Endodermal cell (in vitro differentiated cells): ENCODE data around the gene RRP8. TPM values are rescaled to one million over a fixed set of nuclear protein-coding genes. Genes with fewer than 3 reads are reported as not detected.
A peak's percentile ranks its signal among the peaks of the same experiment; 100 is the strongest.

Source experiments
- DNase-seq: peaks from one replicate; pipeline ENCODE4 v3.0.0-alpha.2; 2017
- H3K27ac ChIP-seq: 2 replicates; pipeline ENCODE4 v1.5.1; 2013; ENCODE audit warnings: mild to moderate bottlenecking, low read depth, low read length, moderate library complexity
- H3K27me3 ChIP-seq: 2 replicates; pipeline ENCODE4 v1.6.1; 2013; ENCODE audit warnings: mild to moderate bottlenecking, low read length, moderate library complexity; ENCODE audit not compliant: insufficient read depth, control insufficient read depth, poor library complexity, severe bottlenecking
- H3K36me3 ChIP-seq: 2 replicates; pipeline ENCODE4 v1.7.0; 2013; ENCODE audit warnings: mild to moderate bottlenecking, low read length, moderate library complexity; ENCODE audit not compliant: control insufficient read depth, insufficient read depth
- H3K4me1 ChIP-seq: one replicate; pipeline ENCODE4 v1.7.0; 2013; ENCODE audit warnings: low read length; ENCODE audit not compliant: control insufficient read depth, insufficient read depth
- H3K4me3 ChIP-seq: 2 replicates; pipeline ENCODE4 v1.5.1; 2013; ENCODE audit warnings: mild to moderate bottlenecking, low read length, moderate library complexity
- H3K9ac ChIP-seq: 2 replicates; pipeline ENCODE4 v1.6.1; 2013; ENCODE audit warnings: mild to moderate bottlenecking, low read length, moderate library complexity; ENCODE audit not compliant: poor library complexity, severe bottlenecking; ENCODE audit errors: extremely low read depth
- H3K9me3 ChIP-seq: 2 replicates; pipeline ENCODE4 v1.6.1; 2013; ENCODE audit warnings: mild to moderate bottlenecking, low read length, moderate library complexity; ENCODE audit not compliant: control insufficient read depth
- H3K27ac Mint-ChIP-seq: 2 replicates; pipeline ENCODE4 v1.8.0; 2020; ENCODE audit warnings: mixed read lengths
- H3K27me3 Mint-ChIP-seq: 2 replicates; pipeline ENCODE4 v1.8.0; 2021; ENCODE audit warnings: mild to moderate bottlenecking, mixed read lengths; ENCODE audit not compliant: insufficient read depth
- H3K36me3 Mint-ChIP-seq: 2 replicates; pipeline ENCODE4 v1.8.0; 2020; ENCODE audit warnings: low read depth, mixed read lengths
- H3K4me1 Mint-ChIP-seq: 2 replicates; pipeline ENCODE4 v1.8.0; 2020; ENCODE audit warnings: mixed read lengths
- H3K4me3 Mint-ChIP-seq: 2 replicates; pipeline ENCODE4 v1.8.0; 2020; ENCODE audit warnings: mild to moderate bottlenecking, moderate library complexity, mixed read lengths
- H3K9me3 Mint-ChIP-seq: 2 replicates; pipeline ENCODE4 v1.8.0; 2020; ENCODE audit warnings: mild to moderate bottlenecking, mixed read lengths
- WGBS, 2 experiments: methylation state at CpG; one replicate each; pipeline versions ENCODE4 v1.1.5 to v1.1.7; 2013; ENCODE audit warnings: missing lambda C conversion rate in 2 of 2, mixed read lengths in 1 of 2; ENCODE audit not compliant: insufficient coverage in 1 of 2, insufficient read length in 1 of 2; 5-methylcytosine and 5-hydroxymethylcytosine counted together
- total RNA-seq, 2 donors: library from RNA; stranded (reverse); fragmentation: NEBNext Ultra II Directional in 1 of 2; extraction: Animal tissue kit (Norgen Biotek cat#: 25700) in 1 of 2; gene quantifications; 2 replicates in 1 of 2; 3 replicates in 1 of 2; pipeline ENCODE4 v1.2.1, GENCODE V29; 2021
- TF ChIP-seq, protein P1 (sequence below): fragments of 200-600 bp; sonication (generic); conservative IDR thresholded peaks from 2 replicates; pipeline ENCODE4 v1.5.0; 2021; ENCODE audit warnings: antibody characterized with exemption, mild to moderate bottlenecking

The RRP8 gene
- total RNA-seq, 2 donors from 2014 or later, result 11.0 to 12.8 TPM

DNA sequence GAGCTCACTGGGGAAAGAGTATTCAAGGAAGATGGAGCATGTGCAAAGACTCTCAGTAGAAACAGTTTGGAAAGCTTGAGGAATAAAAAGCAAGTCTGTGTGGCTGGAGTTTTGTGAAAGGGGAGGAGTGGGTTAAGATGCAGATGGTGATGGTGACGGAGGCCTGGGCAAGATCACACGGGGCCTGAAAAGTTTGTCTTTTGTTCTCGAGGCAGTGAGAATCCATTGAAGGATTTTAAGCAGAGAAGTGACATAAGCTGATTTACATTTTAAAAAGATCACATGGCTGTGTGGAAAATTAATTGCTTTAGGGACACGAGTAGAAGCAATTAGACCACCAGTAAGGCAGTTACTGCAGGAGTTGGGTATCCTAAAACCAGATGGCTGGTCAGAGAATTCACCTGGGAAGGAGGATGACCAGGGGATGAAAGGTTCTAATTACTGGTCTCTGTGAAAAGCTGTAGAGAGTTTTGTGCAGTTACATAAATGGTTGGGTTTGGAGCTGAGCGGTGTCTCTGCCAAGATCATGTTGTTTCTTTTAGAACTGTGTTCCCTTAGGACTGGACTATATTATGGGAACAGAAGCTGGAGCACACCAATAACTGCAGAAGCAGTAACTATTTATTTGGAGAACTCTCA lies 7.1 kb downstream of the RRP8 start:
- H3K4me3 ChIP-seq, result no peak overlapping the region
- peaks cover 19% of the 10 kb centered on the region for H3K36me3 Mint-ChIP-seq
- no peak overlapping the region for H3K27ac Mint-ChIP-seq
- 92 to 98% methylated on average over 5 of the region's 5 CpGs for WGBS, 2 experiments
- H3K4me1 ChIP-seq, result no peaks in the 10 kb centered on the region
- no peaks in the 10 kb centered on the region for H3K9me3 Mint-ChIP-seq
- no peak overlapping the region for H3K9ac ChIP-seq
- peak; percentile 10 for DNase-seq
- H3K27me3 Mint-ChIP-seq, result no peaks in the 10 kb centered on the region
- TF ChIP-seq, protein P1, sequence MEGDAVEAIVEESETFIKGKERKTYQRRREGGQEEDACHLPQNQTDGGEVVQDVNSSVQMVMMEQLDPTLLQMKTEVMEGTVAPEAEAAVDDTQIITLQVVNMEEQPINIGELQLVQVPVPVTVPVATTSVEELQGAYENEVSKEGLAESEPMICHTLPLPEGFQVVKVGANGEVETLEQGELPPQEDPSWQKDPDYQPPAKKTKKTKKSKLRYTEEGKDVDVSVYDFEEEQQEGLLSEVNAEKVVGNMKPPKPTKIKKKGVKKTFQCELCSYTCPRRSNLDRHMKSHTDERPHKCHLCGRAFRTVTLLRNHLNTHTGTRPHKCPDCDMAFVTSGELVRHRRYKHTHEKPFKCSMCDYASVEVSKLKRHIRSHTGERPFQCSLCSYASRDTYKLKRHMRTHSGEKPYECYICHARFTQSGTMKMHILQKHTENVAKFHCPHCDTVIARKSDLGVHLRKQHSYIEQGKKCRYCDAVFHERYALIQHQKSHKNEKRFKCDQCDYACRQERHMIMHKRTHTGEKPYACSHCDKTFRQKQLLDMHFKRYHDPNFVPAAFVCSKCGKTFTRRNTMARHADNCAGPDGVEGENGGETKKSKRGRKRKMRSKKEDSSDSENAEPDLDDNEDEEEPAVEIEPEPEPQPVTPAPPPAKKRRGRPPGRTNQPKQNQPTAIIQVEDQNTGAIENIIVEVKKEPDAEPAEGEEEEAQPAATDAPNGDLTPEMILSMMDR, result no peak
- peaks cover 58% of the 10 kb centered on the region for H3K36me3 ChIP-seq
- H3K9me3 ChIP-seq, result no peaks in the 10 kb centered on the region
- peak overlapping the region; percentile 19 for H3K27ac ChIP-seq
- H3K27me3 ChIP-seq, result no peaks in the 10 kb centered on the region
- no peak overlapping the region for H3K4me3 Mint-ChIP-seq
- H3K4me1 Mint-ChIP-seq, result no peaks in the 10 kb centered on the region

- no peaks in the 10 kb centered on the region for H3K27me3 Mint-ChIP-seq
- H3K9me3 Mint-ChIP-seq, result no peaks in the 10 kb centered on the region
- no peak overlapping the region for H3K4me3 Mint-ChIP-seq
- Histone ChIP-seq H3K9me3 (no peaks in the 10 kb centered on the region), H3K27ac (no peak overlapping the region), H3K4me1 (no peaks in the 10 kb centered on the region), H3K27me3 (no peaks in the 10 kb centered on the region), H3K4me3 (no peak overlapping the region), H3K9ac (no peak overlapping the region), H3K36me3 (peaks cover 37% of the 10 kb centered on the region)
- TF ChIP-seq, protein P1, result peak; percentile 39
- H3K36me3 Mint-ChIP-seq, result peaks cover 12% of the 10 kb centered on the region
- H3K4me1 Mint-ChIP-seq, result no peaks in the 10 kb centered on the region
- H3K27ac Mint-ChIP-seq, result no peak overlapping the region
- WGBS, 2 experiments, result 94 to 100% methylated on average over 2 to 3 of the region's 3 CpGs
- peak; percentile 33 for DNase-seq
These were observed 9.2 kb downstream of the RRP8 start for GRCh38 chr11:6594142-6594768.

DNA sequence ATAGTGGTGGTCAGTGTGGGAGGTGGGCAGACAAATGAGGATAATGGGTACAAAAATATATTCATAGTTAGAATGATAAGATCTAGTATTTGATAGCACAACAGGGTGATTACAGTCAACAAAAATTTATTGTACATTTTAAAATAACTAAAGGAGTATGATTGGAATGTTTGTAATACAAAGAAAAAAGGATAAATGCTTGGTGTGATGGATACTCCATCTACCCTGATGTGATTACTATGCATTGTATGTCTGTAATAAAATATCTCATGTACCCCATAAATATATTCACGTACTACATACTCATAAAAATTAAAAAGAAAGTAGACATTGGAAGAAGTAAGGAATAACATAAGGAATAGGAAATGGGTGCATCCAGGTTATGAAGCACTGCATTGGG lies 15.4 kb downstream of the RRP8 start:
- no peak overlapping the region for H3K4me3 ChIP-seq
- WGBS, 2 experiments, result no CpG with 5 or more reads among the region's 1 CpG
- no peaks in the 10 kb centered on the region for H3K27me3 ChIP-seq
- Mint-ChIP-seq H3K4me3 (no peak overlapping the region), H3K9me3 (peaks cover 19% of the 10 kb centered on the region), H3K4me1 (no peaks in the 10 kb centered on the region), H3K27ac (no peak overlapping the region), H3K36me3 (peaks cover 6% of the 10 kb centered on the region), H3K27me3 (no peaks in the 10 kb centered on the region)
- TF ChIP-seq, protein P1, result no peak
- no peak for DNase-seq
- H3K4me1 ChIP-seq, result no peaks in the 10 kb centered on the region
- no peak overlapping the region for H3K27ac ChIP-seq
- H3K36me3 ChIP-seq, result peaks cover 7% of the 10 kb centered on the region
- peaks cover 17% of the 10 kb centered on the region for H3K9me3 ChIP-seq
- no peak overlapping the region for H3K9ac ChIP-seq
